H1 (cell line): ENCODE results near the gene CLEC4F. TPM values are rescaled to one million over a fixed set of nuclear protein-coding genes. Genes with fewer than 3 reads are reported as not detected.

Source experiments
- CTCF ChIA-PET: fragments of 300-600 bp; sonication (Branson Sonifier 250); formaldehyde crosslinking; loops from one replicate; lab custom pipeline; 2021; ENCODE audit not compliant: partially characterized antibody; lab: Charles Lee
- POLR2A ChIA-PET: fragments of 300-600 bp; sonication (Branson Sonifier 250); formaldehyde crosslinking; loops from one replicate; lab custom pipeline; 2021; ENCODE audit warnings: inconsistent platforms; ENCODE audit not compliant: partially characterized antibody; lab: Charles Lee
- DNase-seq, 2 experiments: peaks; one replicate each; pipeline versions ENCODE4 v3.0.0 to v3.0.0-alpha.2; 2010 to 2022; ENCODE audit warnings: low spot score in 2 of 2, low read depth in 1 of 2, mixed read lengths in 1 of 2
- FAIRE-seq: peaks from 2 replicates; lab custom pipeline; 2011; peaks lifted over from hg19 to GRCh38; lab: Jason Lieb, UNC
- H2AFZ ChIP-seq: 2 replicates; pipeline ENCODE4 v1.8.1; 2012; ENCODE audit warnings: low read length, inconsistent platforms
- H2AK5ac ChIP-seq: 2 replicates; pipeline ENCODE4 v1.6.1; 2013; ENCODE audit warnings: low read depth, low read length
- H2BK120ac ChIP-seq: replicated peaks from 2 replicates; pipeline ENCODE3; 2013; ENCODE audit warnings: low read depth, low read length, inconsistent platforms
- H2BK12ac ChIP-seq: 2 replicates; pipeline ENCODE4 v1.6.1; 2013; ENCODE audit warnings: low read depth, low read length
- H2BK15ac ChIP-seq: 2 replicates; pipeline ENCODE4 v1.6.1; 2013; ENCODE audit warnings: low read length
- H2BK20ac ChIP-seq: 2 replicates; pipeline ENCODE4 v1.6.1; 2013; ENCODE audit warnings: low read length
- H2BK5ac ChIP-seq: 2 replicates; pipeline ENCODE4 v1.6.1; 2013; ENCODE audit warnings: low read depth, low read length
- H3K14ac ChIP-seq: 2 replicates; pipeline ENCODE4 v1.6.1; 2013; ENCODE audit warnings: inconsistent platforms; ENCODE audit not compliant: insufficient read length
- H3K18ac ChIP-seq: 2 replicates; pipeline ENCODE4 v1.6.1; 2013; ENCODE audit warnings: low read length; ENCODE audit errors: extremely low read depth
- H3K23ac ChIP-seq: 2 replicates; pipeline ENCODE4 v1.6.1; 2013; ENCODE audit warnings: inconsistent platforms; ENCODE audit not compliant: insufficient read length
- H3K23me2 ChIP-seq: 2 replicates; pipeline ENCODE4 v1.6.1; 2013; ENCODE audit warnings: low read depth, low read length
- H3K27ac ChIP-seq: 2 replicates; pipeline ENCODE4 v1.6.1; 2011; ENCODE audit warnings: low read depth, low read length, inconsistent platforms
- H3K27me3 ChIP-seq, 4 experiments: replicated peaks in 1 of 4; 1 replicate in 1 of 4; 2 replicates in 3 of 4; pipeline versions ENCODE4 v1.6.1 to v1.8.1; 2011 to 2013; ENCODE audit warnings: low read length in 3 of 4, mild to moderate bottlenecking in 3 of 4, inconsistent platforms in 2 of 4, mixed read lengths in 2 of 4, moderate library complexity in 1 of 4; ENCODE audit not compliant: control insufficient read depth in 3 of 4, insufficient read depth in 3 of 4; ENCODE audit errors: extremely low read depth in 1 of 4
- H3K36me3 ChIP-seq, 4 experiments: 2 replicates each; pipeline versions ENCODE4 v1.6.1 to v1.8.1; 2011 to 2013; ENCODE audit warnings: mild to moderate bottlenecking in 4 of 4, low read length in 3 of 4, moderate library complexity in 2 of 4, control low read depth in 1 of 4, inconsistent platforms in 1 of 4; ENCODE audit not compliant: insufficient read depth in 4 of 4, control insufficient read depth in 2 of 4
- H3K4ac ChIP-seq: replicated peaks from 2 replicates; pipeline ENCODE3; 2013; ENCODE audit warnings: low read length, low read depth, mixed read lengths, inconsistent platforms; ENCODE audit not compliant: insufficient read length
- H3K4me1 ChIP-seq, 4 experiments: replicated peaks in 1 of 4; 1 replicate in 1 of 4; 2 replicates in 3 of 4; pipeline versions ENCODE4 v1.6.1 to v1.8.1; 2011 to 2013; ENCODE audit warnings: low read length in 3 of 4, inconsistent platforms in 2 of 4, mixed read lengths in 1 of 4; ENCODE audit not compliant: insufficient read depth in 4 of 4, control insufficient read depth in 3 of 4
- H3K4me2 ChIP-seq, 2 experiments: 2 replicates each; pipeline versions ENCODE4 v1.6.1 to v1.8.1; 2011 to 2013; ENCODE audit warnings: low read depth in 2 of 2, low read length in 2 of 2, control low read depth in 1 of 2, inconsistent platforms in 1 of 2, mild to moderate bottlenecking in 1 of 2; ENCODE audit not compliant: insufficient read depth in 1 of 2
- H3K4me3 ChIP-seq, 4 experiments: fragments of 200-600, 300-600 bp in 1 of 4; sonication (generic), shearing (Covaris generic), sonication (Bioruptor Twin) in 1 of 4; 2 replicates each; pipeline versions ENCODE4 v1.5.1 to v1.8.1; 2011 to 2016; ENCODE audit warnings: low read length in 4 of 4, low read depth in 3 of 4, control low read depth in 2 of 4, inconsistent platforms in 2 of 4, mild to moderate bottlenecking in 2 of 4, mixed read lengths in 1 of 4, moderate library complexity in 1 of 4; ENCODE audit not compliant: insufficient read depth in 2 of 4; ENCODE audit errors: extremely low read depth in 1 of 4
- H3K56ac ChIP-seq: replicated peaks from 2 replicates; pipeline ENCODE3; 2013; ENCODE audit warnings: low read depth, mild to moderate bottlenecking, mixed read lengths, low read length, inconsistent platforms; ENCODE audit not compliant: insufficient read length
- H3K79me1 ChIP-seq: 2 replicates; pipeline ENCODE4 v1.6.1; 2013; ENCODE audit warnings: low read depth, low read length, control low read depth
- H3K79me2 ChIP-seq, 2 experiments: 2 replicates each; pipeline versions ENCODE4 v1.6.1 to v1.8.1; 2012 to 2013; ENCODE audit warnings: low read length in 2 of 2, mild to moderate bottlenecking in 2 of 2, inconsistent platforms in 1 of 2; ENCODE audit not compliant: insufficient read depth in 2 of 2, control insufficient read depth in 1 of 2
- H3K9ac ChIP-seq, 4 experiments: replicated peaks in 1 of 4; 1 replicate in 1 of 4; 2 replicates in 3 of 4; pipeline versions ENCODE4 v1.6.1 to v1.8.1; 2011 to 2013; ENCODE audit warnings: low read depth in 3 of 4, low read length in 3 of 4, control low read depth in 2 of 4, mild to moderate bottlenecking in 2 of 4, moderate library complexity in 2 of 4, inconsistent platforms in 1 of 4; ENCODE audit errors: extremely low read depth in 1 of 4
- H3K9me3 ChIP-seq, 2 experiments: 2 replicates each; pipeline versions ENCODE4 v1.6.1 to v1.8.1; 2012 to 2013; ENCODE audit warnings: mild to moderate bottlenecking in 2 of 2, moderate library complexity in 2 of 2, control low read depth in 1 of 2, inconsistent platforms in 1 of 2, low read depth in 1 of 2, low read length in 1 of 2, mixed read lengths in 1 of 2; ENCODE audit not compliant: insufficient read depth in 2 of 2
- H4K20me1 ChIP-seq, 2 experiments: replicated peaks in 1 of 2; 2 replicates each; pipeline versions ENCODE3 to v1.8.1; 2011 to 2013; ENCODE audit warnings: inconsistent platforms in 2 of 2, low read length in 2 of 2, mild to moderate bottlenecking in 1 of 2; ENCODE audit not compliant: insufficient read depth in 2 of 2, control insufficient read depth in 1 of 2
- H4K5ac ChIP-seq: 2 replicates; pipeline ENCODE4 v1.6.1; 2013; ENCODE audit warnings: low read length, low read depth, mixed read lengths, inconsistent platforms; ENCODE audit not compliant: insufficient read length
- H4K8ac ChIP-seq: 2 replicates; pipeline ENCODE4 v1.8.0; 2013; ENCODE audit warnings: mild to moderate bottlenecking, moderate library complexity, low read length, inconsistent platforms; ENCODE audit not compliant: insufficient read depth; ENCODE audit errors: extremely low read depth
- H4K91ac ChIP-seq: replicated peaks from 2 replicates; pipeline ENCODE3; 2013; ENCODE audit warnings: low read length, mixed read lengths, inconsistent platforms; ENCODE audit not compliant: insufficient read length
- EZH2 ChIP-seq: fragments of 200-600 bp; sonication (generic); IDR thresholded peaks from 2 replicates; pipeline ENCODE4 v1.7.1; 2012; ENCODE audit warnings: low read depth, mild to moderate bottlenecking, moderate library complexity, low read length, inconsistent platforms; ENCODE audit not compliant: severe bottlenecking
- TEAD4 ChIP-seq: IDR thresholded peaks from 2 replicates; pipeline ENCODE4 v1.6.1; 2012; ENCODE audit warnings: low read depth, low read length, inconsistent platforms, mixed read lengths
- WGBS, 2 experiments: shearing (Covaris generic) in 1 of 2; methylation state at CpG; one replicate each; pipeline versions ENCODE4 v1.1.6 to v1.1.7; 2013 to 2015; ENCODE audit warnings: low lambda C conversion rate in 2 of 2, mixed read lengths in 2 of 2, inconsistent platforms in 1 of 2, low coverage in 1 of 2, missing lambda C conversion rate in 1 of 2; ENCODE audit not compliant: insufficient replicate concordance in 2 of 2, insufficient coverage in 1 of 2, insufficient read length in 1 of 2; ENCODE audit errors: extremely low coverage in 1 of 2, missing lambda C conversion rate in 1 of 2; 5-methylcytosine and 5-hydroxymethylcytosine counted together
- long read RNA-seq, 2 experiments: library from RNA in 1 of 2; library from capped mRNA in 1 of 2; stranded (forward); transcript quantifications; one replicate each; pipeline ENCODE4 v2.0.0, GENCODE V29; 2021; ENCODE audit warnings: inconsistent platforms in 1 of 2
- polyA minus RNA-seq, 3 experiments: library from RNA; depleted of rRNA, polyadenylated mRNA; stranded (reverse); fragments of >200 nt; gene quantifications; 1 replicate in 2 of 3; 2 replicates in 1 of 3; pipeline ENCODE4 v1.2.3, GENCODE V29; 2011
- polyA plus RNA-seq, 7 experiments: library from polyadenylated mRNA; depleted of rRNA in 3 of 7; stranded (reverse) in 5 of 7; unstranded in 2 of 7; fragments of >200 nt in 5 of 7; fragments of 200-250 nt in 2 of 7; gene quantifications; 1 replicate in 5 of 7; 2 replicates in 1 of 7; 4 replicates in 1 of 7; pipeline versions ENCODE4 v1.2.1 to v1.2.3, GENCODE V29; 2011 to 2013; ENCODE audit warnings: missing spikeins in 2 of 7, mixed read lengths in 2 of 7
- total RNA-seq: library from RNA; stranded (reverse); fragmentation: NEBNext Ultra II Directional; extraction: Animal tissue kit (Norgen Biotek cat#: 25700); gene quantifications from 2 replicates; pipeline ENCODE4 v1.2.1, GENCODE V29; 2021

CLEC4F gene
- total RNA-seq (not detected in 2 replicates), polyA plus RNA-seq (2011; rRNA removed) (not detected in 2 replicates), polyA minus RNA-seq (2011; rRNA and poly(A)+ RNA removed) (not detected in 2 replicates)
- polyA plus RNA-seq (2011; cell fraction: cytosol; rRNA removed): 0.04 TPM
- not detected for polyA plus RNA-seq (2011; cell fraction: nucleus; rRNA removed)
- not detected in 4 replicates for polyA plus RNA-seq (2012, experiment 1 of 2)
- not detected for polyA plus RNA-seq (2012, experiment 2 of 2)
- not detected for polyA plus RNA-seq (2013, experiment 1 of 2)
- not detected for polyA plus RNA-seq (2013, experiment 2 of 2)
- polyA minus RNA-seq (2011; cell fraction: cytosol; rRNA and poly(A)+ RNA removed): not detected
- not detected for polyA minus RNA-seq (2011; cell fraction: nucleus; rRNA and poly(A)+ RNA removed)
- long read RNA-seq, experiment 1: 0 reads
- long read RNA-seq, experiment 2: 0 reads

GRCh38 chr2:70820499-70820898, at the start of gene CLEC4F:
CLEC4F (minus strand) TSS chr2:70820599; CDS start chr2:70820523, 76 bp downstream.
- H2AK5ac ChIP-seq: no peak within 1 kb of the TSS
- WGBS, 2 experiments: 93% methylated on average over 7 of the region's 7 CpGs; no CpG with 5 or more reads in 1 of the 2 experiments
- no peak within 1 kb of the TSS for H2BK12ac ChIP-seq
- no peak within 1 kb of the TSS for H3K14ac ChIP-seq
- CTCF ChIA-PET: interaction anchor here (0.9 to 2.1 kb wide), 5 partner anchors 9 to 41 kb away, joined by 3 to 7 read pairs (median 3); no protein-coding TSS in a partner anchor
- no peaks in the 10 kb centered on the region for H3K79me2 ChIP-seq
- H3K27ac ChIP-seq: no peak within 1 kb of the TSS
- H2AFZ ChIP-seq: no peak within 1 kb of the TSS; the same call in none of the 2 replicates
- H4K20me1 ChIP-seq: no peaks in the 10 kb centered on the region
- peak within 1 kb of the TSS; percentile 7; the same call in 1 of the 2 replicates for H4K8ac ChIP-seq
- DNase-seq (no peak), FAIRE-seq (no peak)
- H3K9ac ChIP-seq: no peak within 1 kb of the TSS
- no peaks in the 10 kb centered on the region for H3K36me3 ChIP-seq
- POLR2A ChIA-PET: no interaction called here
- no peaks in the 10 kb centered on the region for H3K23me2 ChIP-seq
- no peak within 1 kb of the TSS for H3K23ac ChIP-seq
- H3K56ac ChIP-seq: no peak within 1 kb of the TSS
- no peak within 1 kb of the TSS for H4K5ac ChIP-seq
- no peak within 1 kb of the TSS for H2BK15ac ChIP-seq
- no peak within 1 kb of the TSS for H2BK120ac ChIP-seq
- H3K27me3 ChIP-seq: no peaks in the 10 kb centered on the region; a peak in 2 of 7 replicates
- H3K9me3 ChIP-seq: no peaks in the 10 kb centered on the region
- H3K18ac ChIP-seq: no peak within 1 kb of the TSS
- no peaks in the 10 kb centered on the region for H3K79me1 ChIP-seq
- no peak within 1 kb of the TSS for H2BK5ac ChIP-seq
- no peak within 1 kb of the TSS for H3K4me2 ChIP-seq
- no peaks in the 10 kb centered on the region; a peak in 1 of 7 replicates for H3K4me1 ChIP-seq
- H3K4ac ChIP-seq: no peak within 1 kb of the TSS
- no peak for TF ChIP-seq TEAD4
- no peak for TF ChIP-seq EZH2
- H4K91ac ChIP-seq: no peak within 1 kb of the TSS
- H3K4me3 ChIP-seq: no peak within 1 kb of the TSS
- no peak within 1 kb of the TSS for H2BK20ac ChIP-seq
